ENCODE measurements around the gene CLTCL1.

CLTCL1 gene

GRCh38 chr22:19213001-19213400, 78.5 kb downstream of the CLTCL1 start:
- Histone ChIP-seq H3K36me3 (peaks cover 4% of the 10 kb centered on the region; the same call in 1 of the 2 replicates), H3K27me3 (ENCODE audit: insufficient read depth, low read depth, severe bottlenecking) (no peaks in the 10 kb centered on the region), H3K27ac (no peak overlapping the region), H3K9me3 (ENCODE audit: severe bottlenecking) (no peaks in the 10 kb centered on the region), H3K4me3 (ENCODE audit: low read depth, low read length) (no peak overlapping the region)
- no peak for TF ChIP-seq CTCF (IDR thresholded peaks at IDR 0.05; ENCODE audit: low read depth, low read length)
- no peak for DNase-seq

GRCh38 chr22:19212302-19212870, 79.1 kb downstream of the CLTCL1 start:
- no peaks in the 10 kb centered on the region for H3K27me3 ChIP-seq (ENCODE audit: insufficient read depth, low read depth, severe bottlenecking)
- no peak for TF ChIP-seq CTCF (IDR thresholded peaks at IDR 0.05; ENCODE audit: low read depth, low read length)
- no peak overlapping the region for H3K4me3 ChIP-seq (ENCODE audit: low read depth, low read length)
- no peaks in the 10 kb centered on the region for H3K9me3 ChIP-seq (ENCODE audit: severe bottlenecking)
- H3K36me3 ChIP-seq = peaks cover 4% of the 10 kb centered on the region; the same call in 1 of the 2 replicates
- DNase-seq = no peak
- H3K27ac ChIP-seq = no peak overlapping the region

GRCh38 chr22:19210188-19210587, 81.3 kb downstream of the CLTCL1 start:
- H3K27ac ChIP-seq = no peak overlapping the region
- TF ChIP-seq CTCF (IDR thresholded peaks at IDR 0.05; ENCODE audit: low read depth, low read length) = no peak
- H3K36me3 ChIP-seq = peaks cover 4% of the 10 kb centered on the region; the same call in 1 of the 2 replicates

GRCh38 chr22:19208287-19208847, 83.2 kb downstream of the CLTCL1 start:
- Histone ChIP-seq H3K9me3 (ENCODE audit: severe bottlenecking) (no peaks in the 10 kb centered on the region), H3K27me3 (ENCODE audit: insufficient read depth, low read depth, severe bottlenecking) (no peaks in the 10 kb centered on the region), H3K27ac (no peak overlapping the region), H3K4me3 (ENCODE audit: low read depth, low read length) (no peak overlapping the region), H3K36me3 (peaks cover 4% of the 10 kb centered on the region; the same call in 1 of the 2 replicates)
- TF ChIP-seq CTCF (IDR thresholded peaks at IDR 0.05; ENCODE audit: low read depth, low read length) = no peak
- DNase-seq = no peak

More at GRCh38 chr22:19210188-19210587, 81.3 kb downstream of the CLTCL1 start:
- Histone ChIP-seq H3K27me3 (ENCODE audit: insufficient read depth, low read depth, severe bottlenecking) (no peaks in the 10 kb centered on the region), H3K9me3 (ENCODE audit: severe bottlenecking) (no peaks in the 10 kb centered on the region), H3K4me3 (ENCODE audit: low read depth, low read length) (no peak overlapping the region)
- DNase-seq = no peak

GRCh38 chr22:19207884-19208283, 83.6 kb downstream of the CLTCL1 start:
- Histone ChIP-seq H3K4me3 (ENCODE audit: low read depth, low read length) (no peak overlapping the region), H3K27me3 (ENCODE audit: insufficient read depth, low read depth, severe bottlenecking) (no peaks in the 10 kb centered on the region), H3K27ac (no peak overlapping the region), H3K36me3 (peaks cover 4% of the 10 kb centered on the region; the same call in 1 of the 2 replicates), H3K9me3 (ENCODE audit: severe bottlenecking) (no peaks in the 10 kb centered on the region)
- DNase-seq = no peak
- no peak for TF ChIP-seq CTCF (IDR thresholded peaks at IDR 0.05; ENCODE audit: low read depth, low read length)

Data from WERI-Rb-1 (cell line).